Activated naive CD4-positive, alpha-beta T cell treated with anti-CD3 and anti-CD28 coated beads, Interleukin-2, amount 10 ng/mL, durations not matched to agents 7 days and 5 days (primary cell): ENCODE results near the gene ZNF583.

Experiments used
- CTCF ChIA-PET: fragments of 350-600 bp; sonication (Branson Sonifier 250); formaldehyde crosslinking; loops from one replicate; lab custom pipeline; 2021; ENCODE audit warnings: antibody characterized with exemption; lab: Charles Lee
- DNase-seq: peaks from one replicate; pipeline ENCODE4 v3.0.0-alpha.2; 2020
- H3K27ac Mint-ChIP-seq: one replicate; pipeline ENCODE4 v1.8.0; 2021; ENCODE audit warnings: mild to moderate bottlenecking, moderate library complexity, mixed read lengths
- H3K27me3 Mint-ChIP-seq: one replicate; pipeline ENCODE4 v1.8.0; 2021; ENCODE audit warnings: mild to moderate bottlenecking, mixed read lengths
- H3K36me3 Mint-ChIP-seq: one replicate; pipeline ENCODE4 v1.8.0; 2021; ENCODE audit warnings: mixed read lengths
- H3K4me1 Mint-ChIP-seq: one replicate; pipeline ENCODE4 v1.8.0; 2021; ENCODE audit warnings: mixed read lengths
- H3K4me3 Mint-ChIP-seq: one replicate; pipeline ENCODE4 v1.8.0; 2021; ENCODE audit warnings: mild to moderate bottlenecking, moderate library complexity, mixed read lengths
- H3K9me3 Mint-ChIP-seq: one replicate; pipeline ENCODE4 v1.8.0; 2021; ENCODE audit warnings: mixed read lengths

Gene ZNF583

GRCh38 chr19:56400485-56400884 lies 3.6 kb upstream of the ZNF583 start:
- Mint-ChIP-seq H3K4me1 (peaks cover 25% of the 10 kb centered on the region), H3K4me3 (no peak overlapping the region), H3K9me3 (peaks cover 65% of the 10 kb centered on the region), H3K27ac (no peak overlapping the region), H3K27me3 (no peaks in the 10 kb centered on the region), H3K36me3 (peaks cover 45% of the 10 kb centered on the region)
- CTCF ChIA-PET = no interaction called here
- DNase-seq = no peak

DNA sequence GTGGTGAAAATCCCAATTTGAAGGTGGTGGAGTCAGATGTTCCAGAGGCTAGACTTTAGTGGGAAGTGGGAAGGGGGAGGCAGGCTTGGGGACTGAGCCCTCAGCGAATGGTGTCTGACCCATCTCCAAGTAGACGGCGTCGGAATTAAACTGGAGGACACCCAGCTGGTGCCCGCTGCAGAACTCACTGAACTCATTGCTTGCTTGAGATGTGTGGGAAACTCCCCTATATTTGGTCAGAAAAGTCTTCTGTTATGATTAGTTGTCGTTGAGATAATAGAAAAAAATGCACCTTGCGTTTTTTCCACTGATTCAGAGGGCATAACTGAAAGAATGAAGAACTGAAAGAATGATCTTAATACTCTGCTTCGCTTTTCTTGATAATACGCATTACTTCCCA lies 871 bp upstream of the ZNF583 start:
- no peak for DNase-seq
- peak overlapping the region; percentile 79 for H3K4me3 Mint-ChIP-seq
- H3K4me1 Mint-ChIP-seq = peaks cover 26% of the 10 kb centered on the region
- H3K9me3 Mint-ChIP-seq = peaks cover 63% of the 10 kb centered on the region
- H3K36me3 Mint-ChIP-seq = peaks cover 59% of the 10 kb centered on the region
- H3K27ac Mint-ChIP-seq = peak overlapping the region; percentile 89
- CTCF ChIA-PET = no interaction called here
- H3K27me3 Mint-ChIP-seq = no peaks in the 10 kb centered on the region

DNA sequence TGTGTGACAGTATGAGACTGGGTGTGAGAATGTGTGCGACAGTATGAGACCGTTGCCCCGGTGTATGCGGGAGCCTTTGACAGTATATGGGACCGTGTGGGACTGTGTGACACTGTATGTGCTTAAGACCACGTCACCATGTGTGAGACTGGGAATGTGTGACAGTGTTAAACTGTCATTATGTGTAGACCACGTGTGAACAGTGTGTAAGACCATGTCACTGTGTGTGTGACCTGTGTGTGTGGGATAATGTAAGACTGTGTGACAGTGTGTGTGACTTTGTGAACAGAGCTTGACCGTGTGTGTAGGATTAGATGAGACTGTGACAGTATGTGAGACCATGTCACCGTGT lies 549 bp downstream of the ZNF583 start:
- Mint-ChIP-seq H3K27ac (peak overlapping the region; percentile 89), H3K9me3 (peaks cover 60% of the 10 kb centered on the region), H3K4me1 (peaks cover 26% of the 10 kb centered on the region), H3K27me3 (no peaks in the 10 kb centered on the region), H3K4me3 (peak overlapping the region; percentile 79), H3K36me3 (peaks cover 56% of the 10 kb centered on the region)
- DNase-seq = no peak
- CTCF ChIA-PET = no interaction called here

DNA sequence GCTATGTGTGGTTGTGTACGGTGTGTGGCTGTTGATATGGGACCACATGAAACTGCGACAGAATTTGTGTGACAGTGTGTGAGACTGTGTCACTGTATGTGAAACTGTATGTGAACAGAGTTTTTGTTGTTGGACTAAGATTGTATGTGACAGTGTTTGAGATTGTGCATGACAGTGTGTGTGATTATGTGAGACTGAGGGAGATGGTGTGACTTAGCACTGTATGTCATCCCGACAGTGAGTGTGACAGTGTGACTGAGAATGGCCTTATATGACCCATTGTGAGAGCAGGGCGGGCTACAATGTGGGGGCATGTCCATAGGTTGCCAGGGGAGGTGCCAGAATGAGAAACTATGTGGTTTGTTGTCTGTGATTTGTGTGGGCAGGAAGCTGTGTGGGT lies 930 bp downstream of the ZNF583 start:
- Mint-ChIP-seq H3K27ac (peak overlapping the region; percentile 89), H3K4me1 (peaks cover 26% of the 10 kb centered on the region), H3K27me3 (no peaks in the 10 kb centered on the region), H3K9me3 (peaks cover 62% of the 10 kb centered on the region), H3K4me3 (peak overlapping the region; percentile 79), H3K36me3 (peaks cover 59% of the 10 kb centered on the region)
- CTCF ChIA-PET = no interaction called here
- DNase-seq = peak; percentile 22

- Mint-ChIP-seq H3K36me3 (peaks cover 52% of the 10 kb centered on the region), H3K4me3 (no peak overlapping the region), H3K9me3 (peaks cover 80% of the 10 kb centered on the region), H3K27ac (no peak overlapping the region), H3K27me3 (no peaks in the 10 kb centered on the region), H3K4me1 (no peaks in the 10 kb centered on the region)
- CTCF ChIA-PET = no interaction called here
- DNase-seq = no peak
These were observed 19.3 kb downstream of the ZNF583 start for GRCh38 chr19:56423276-56423984.

DNA sequence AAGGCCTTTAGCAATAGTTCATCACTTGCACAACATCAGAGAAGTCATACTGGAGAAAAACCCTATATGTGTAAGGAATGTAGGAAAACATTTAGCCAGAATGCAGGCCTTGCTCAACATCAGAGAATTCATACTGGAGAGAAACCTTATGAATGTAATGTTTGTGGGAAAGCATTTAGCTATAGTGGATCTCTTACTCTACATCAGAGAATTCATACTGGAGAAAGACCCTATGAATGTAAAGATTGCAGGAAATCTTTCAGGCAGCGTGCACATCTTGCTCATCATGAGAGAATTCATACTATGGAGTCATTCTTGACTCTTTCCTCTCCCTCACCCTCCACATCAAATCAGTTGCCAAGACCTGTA lies 19.8 kb downstream of the ZNF583 start:
- H3K9me3 Mint-ChIP-seq = peaks cover 77% of the 10 kb centered on the region
- DNase-seq = no peak
- H3K27me3 Mint-ChIP-seq = no peaks in the 10 kb centered on the region
- H3K36me3 Mint-ChIP-seq = peaks cover 46% of the 10 kb centered on the region
- CTCF ChIA-PET = no interaction called here
- no peak overlapping the region for H3K4me3 Mint-ChIP-seq
- H3K27ac Mint-ChIP-seq = no peak overlapping the region
- no peaks in the 10 kb centered on the region for H3K4me1 Mint-ChIP-seq

DNA sequence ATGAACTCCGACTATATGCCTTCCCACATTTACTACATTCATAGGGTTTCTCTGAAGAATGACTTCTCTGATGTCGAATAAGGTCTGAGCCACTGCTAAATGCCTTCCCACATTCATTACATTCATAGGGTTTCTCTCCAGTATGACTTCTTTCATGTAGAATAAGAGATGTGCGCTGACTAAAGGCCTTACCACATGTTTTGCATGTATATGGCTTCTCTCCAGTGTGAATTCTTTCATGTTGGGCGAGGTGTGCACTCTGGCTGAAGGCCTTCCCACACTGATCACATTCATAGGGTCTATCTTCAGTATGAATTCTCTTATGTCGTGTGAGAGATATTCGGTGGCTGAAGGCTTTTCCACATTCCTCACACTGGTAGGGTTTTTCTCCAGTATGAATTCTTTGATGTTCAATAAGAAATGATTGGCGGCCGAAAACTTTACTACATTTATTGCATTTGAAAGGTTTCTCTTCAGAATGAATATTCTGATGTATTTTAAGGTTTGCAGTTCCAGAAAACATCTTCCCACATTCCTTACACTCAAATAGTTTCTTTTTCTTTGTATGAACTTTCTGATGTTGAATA lies 37.2 kb downstream of the ZNF583 start:
- peaks cover 61% of the 10 kb centered on the region for H3K9me3 Mint-ChIP-seq
- H3K27me3 Mint-ChIP-seq = no peaks in the 10 kb centered on the region
- H3K4me1 Mint-ChIP-seq = no peaks in the 10 kb centered on the region
- no peak overlapping the region for H3K4me3 Mint-ChIP-seq
- DNase-seq = no peak
- peaks cover 2% of the 10 kb centered on the region for H3K36me3 Mint-ChIP-seq
- CTCF ChIA-PET = no interaction called here
- no peak overlapping the region for H3K27ac Mint-ChIP-seq

- no peak for DNase-seq
- Mint-ChIP-seq H3K4me3 (no peak overlapping the region), H3K9me3 (peaks cover 73% of the 10 kb centered on the region), H3K36me3 (peaks cover 19% of the 10 kb centered on the region), H3K27ac (no peak overlapping the region), H3K27me3 (peaks cover 14% of the 10 kb centered on the region), H3K4me1 (peaks cover 13% of the 10 kb centered on the region)
- CTCF ChIA-PET = no interaction called here
These were observed 70.2 kb downstream of the ZNF583 start for GRCh38 chr19:56474308-56474707.

DNA sequence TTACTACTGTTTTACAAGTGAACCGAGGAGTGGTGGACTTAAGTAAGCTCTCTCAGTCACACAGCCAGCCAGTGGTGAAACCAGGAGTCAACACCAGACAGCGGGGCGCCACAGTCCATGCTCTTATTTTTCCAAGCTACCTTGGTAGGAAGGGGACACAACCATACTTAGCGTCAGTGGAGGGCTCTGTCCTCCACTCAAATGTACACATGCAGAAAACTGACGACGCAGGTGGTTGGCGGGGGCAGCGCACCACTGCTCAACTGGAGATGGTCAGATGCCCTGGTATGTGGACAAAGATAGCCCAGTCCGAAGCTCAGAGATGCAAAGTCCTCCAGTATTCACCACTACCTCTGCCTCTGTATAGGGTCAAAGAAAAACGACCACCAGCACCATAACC lies 72.0 kb downstream of the ZNF583 start:
- H3K36me3 Mint-ChIP-seq = peaks cover 20% of the 10 kb centered on the region
- peaks cover 71% of the 10 kb centered on the region for H3K9me3 Mint-ChIP-seq
- H3K4me1 Mint-ChIP-seq = peaks cover 13% of the 10 kb centered on the region
- H3K27me3 Mint-ChIP-seq = peaks cover 14% of the 10 kb centered on the region
- no peak overlapping the region for H3K27ac Mint-ChIP-seq
- H3K4me3 Mint-ChIP-seq = no peak overlapping the region
- CTCF ChIA-PET = no interaction called here
- DNase-seq = no peak
